Measurements from ENCODE around the gene TMEM169. TPM values are rescaled to one million over a fixed set of nuclear protein-coding genes. Genes with fewer than 3 reads are reported as not detected.

The TMEM169 gene
- total RNA-seq, 2 donors from 2014 or later = 1.1 to 3.8 TPM

DNA sequence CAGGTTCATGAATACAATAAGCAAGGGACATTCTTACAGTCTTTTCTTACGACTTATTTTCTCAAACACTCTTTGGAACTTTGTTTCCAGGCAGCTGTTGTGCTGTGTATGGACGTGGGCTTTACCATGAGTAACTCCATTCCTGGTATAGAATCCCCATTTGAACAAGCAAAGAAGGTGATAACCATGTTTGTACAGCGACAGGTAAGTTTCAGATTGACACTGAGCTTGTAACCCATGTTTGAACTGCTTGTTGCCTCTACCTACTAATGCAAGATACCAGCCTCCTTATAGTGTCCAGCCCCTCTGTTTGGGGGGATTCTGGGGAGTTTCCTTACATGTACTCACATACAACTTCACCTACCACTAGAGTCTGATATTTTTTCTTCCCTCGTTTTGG lies 31.2 kb downstream of the TMEM169 start:
- H3K9me3 ChIP-seq (ENCODE audit: control insufficient read depth, low read length) = no peaks in the 10 kb centered on the region
- no peak overlapping the region for H3K4me3 Mint-ChIP-seq
- peak overlapping the region; percentile 18 for H3K27ac Mint-ChIP-seq
- no peak for TF ChIP-seq CTCF (conservative IDR thresholded peaks at IDR 0.05)
- DNase-seq = no peak
- H3K9me3 Mint-ChIP-seq = no peaks in the 10 kb centered on the region
- peaks cover 9% of the 10 kb centered on the region for H3K4me1 ChIP-seq (ENCODE audit: control insufficient read depth, insufficient read depth, low read length)
- H3K9ac ChIP-seq (ENCODE audit: extremely low read depth, low read length, poor library complexity, severe bottlenecking) = no peak overlapping the region
- WGBS, 2 experiments (ENCODE audit: insufficient coverage in 1 of 2, insufficient read length in 1 of 2) = 90 to 96% methylated on average over 3 to 4 of the region's 4 CpGs
- no peak overlapping the region for H3K27ac ChIP-seq (ENCODE audit: low read depth, low read length)
- H3K4me1 Mint-ChIP-seq = peaks cover 49% of the 10 kb centered on the region
- no peaks in the 10 kb centered on the region for H3K27me3 Mint-ChIP-seq (ENCODE audit: insufficient read depth)
- H3K27me3 ChIP-seq (ENCODE audit: control insufficient read depth, insufficient read depth, low read length, poor library complexity, severe bottlenecking) = no peaks in the 10 kb centered on the region
- peaks cover 71% of the 10 kb centered on the region for H3K36me3 ChIP-seq (ENCODE audit: control insufficient read depth, insufficient read depth, low read length)
- peaks cover 68% of the 10 kb centered on the region for H3K36me3 Mint-ChIP-seq (ENCODE audit: low read depth)
- H3K4me3 ChIP-seq (ENCODE audit: low read length) = peak overlapping the region; percentile 89

DNA sequence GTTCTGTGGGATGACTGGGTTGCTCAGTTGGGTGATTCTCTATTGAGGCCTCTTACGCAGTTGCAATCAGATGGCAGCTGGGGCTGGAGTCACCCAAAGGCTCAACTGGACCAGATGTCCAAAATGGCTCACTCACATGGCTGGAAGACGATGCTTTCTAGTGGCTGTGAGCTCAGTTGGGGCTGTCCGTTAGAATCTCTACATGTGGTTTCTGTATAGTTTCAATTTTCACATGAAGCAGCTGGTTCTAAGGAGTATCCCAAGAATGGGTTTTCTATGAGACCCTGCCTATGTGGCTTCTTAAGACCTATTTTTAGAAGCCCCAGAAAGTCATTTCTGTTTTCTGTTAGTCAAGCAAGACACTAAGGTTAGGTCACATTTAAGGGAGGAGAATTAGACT lies 31.9 kb downstream of the TMEM169 start:
- H3K9me3 ChIP-seq (ENCODE audit: control insufficient read depth, low read length) = no peaks in the 10 kb centered on the region
- H3K4me3 ChIP-seq (ENCODE audit: low read length) = no peak overlapping the region
- Mint-ChIP-seq H3K27ac (peak overlapping the region; percentile 99), H3K9me3 (no peaks in the 10 kb centered on the region), H3K27me3 (ENCODE audit: insufficient read depth) (no peaks in the 10 kb centered on the region), H3K4me1 (peaks cover 43% of the 10 kb centered on the region), H3K4me3 (no peak overlapping the region), H3K36me3 (ENCODE audit: low read depth) (peaks cover 74% of the 10 kb centered on the region)
- H3K27ac ChIP-seq (ENCODE audit: low read depth, low read length) = no peak overlapping the region
- peaks cover 9% of the 10 kb centered on the region for H3K4me1 ChIP-seq (ENCODE audit: control insufficient read depth, insufficient read depth, low read length)
- H3K27me3 ChIP-seq (ENCODE audit: control insufficient read depth, insufficient read depth, low read length, poor library complexity, severe bottlenecking) = no peaks in the 10 kb centered on the region
- no peak for DNase-seq
- no peak for TF ChIP-seq CTCF (conservative IDR thresholded peaks at IDR 0.05)
- peaks cover 78% of the 10 kb centered on the region for H3K36me3 ChIP-seq (ENCODE audit: control insufficient read depth, insufficient read depth, low read length)
- WGBS, 2 experiments (ENCODE audit: insufficient coverage in 1 of 2, insufficient read length in 1 of 2) = 95 to 100% methylated on average over 2 to 3 of the region's 3 CpGs
- H3K9ac ChIP-seq (ENCODE audit: extremely low read depth, low read length, poor library complexity, severe bottlenecking) = no peak overlapping the region

DNA sequence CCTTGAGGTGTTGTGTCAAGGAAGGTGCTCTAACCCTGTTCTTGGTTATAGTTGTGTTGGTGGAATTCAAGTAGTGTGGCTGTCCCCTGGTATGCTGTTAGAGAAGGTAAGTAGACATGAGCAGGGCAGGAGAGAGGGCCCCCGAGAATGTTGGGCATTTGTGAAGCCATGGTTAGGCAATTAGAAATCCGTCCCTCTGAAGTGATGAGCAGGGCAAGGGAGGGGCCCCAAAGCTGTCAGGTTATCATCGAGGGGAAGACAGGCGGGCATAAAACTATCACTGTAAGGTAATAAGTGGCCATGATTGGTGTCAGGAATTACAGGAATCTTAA lies 32.6 kb downstream of the TMEM169 start:
- DNase-seq = no peak
- Histone ChIP-seq H3K9me3 (ENCODE audit: control insufficient read depth, low read length) (no peaks in the 10 kb centered on the region), H3K9ac (ENCODE audit: extremely low read depth, low read length, poor library complexity, severe bottlenecking) (peak overlapping the region; percentile 13), H3K4me1 (ENCODE audit: control insufficient read depth, insufficient read depth, low read length) (peaks cover 9% of the 10 kb centered on the region), H3K27me3 (ENCODE audit: control insufficient read depth, insufficient read depth, low read length, poor library complexity, severe bottlenecking) (no peaks in the 10 kb centered on the region), H3K4me3 (ENCODE audit: low read length) (no peak overlapping the region), H3K36me3 (ENCODE audit: control insufficient read depth, insufficient read depth, low read length) (peaks cover 86% of the 10 kb centered on the region), H3K27ac (ENCODE audit: low read depth, low read length) (no peak overlapping the region)
- 45 to 47% methylated on average over 4 of the region's 4 CpGs for WGBS, 2 experiments (ENCODE audit: insufficient coverage in 1 of 2, insufficient read length in 1 of 2)
- H3K4me1 Mint-ChIP-seq = peaks cover 42% of the 10 kb centered on the region
- no peaks in the 10 kb centered on the region for H3K9me3 Mint-ChIP-seq
- TF ChIP-seq CTCF (conservative IDR thresholded peaks at IDR 0.05) = no peak
- H3K36me3 Mint-ChIP-seq (ENCODE audit: low read depth) = peaks cover 82% of the 10 kb centered on the region
- no peaks in the 10 kb centered on the region for H3K27me3 Mint-ChIP-seq (ENCODE audit: insufficient read depth)
- H3K4me3 Mint-ChIP-seq = peak overlapping the region; percentile 65
- peak overlapping the region; percentile 99 for H3K27ac Mint-ChIP-seq

Data from endodermal cell (in vitro differentiated cells).